DMS 273 treated with DMSO at 0.1 percent for 48 hours (cell line): ENCODE data around the gene MATCAP1.
A peak's percentile ranks its signal among the peaks of the same experiment; 100 is the strongest.

Source experiments
- DNase-seq: peaks from one replicate; lab custom pipeline; 2025; lab: John Stamatoyannopoulos, UW

The MATCAP1 gene

DNA sequence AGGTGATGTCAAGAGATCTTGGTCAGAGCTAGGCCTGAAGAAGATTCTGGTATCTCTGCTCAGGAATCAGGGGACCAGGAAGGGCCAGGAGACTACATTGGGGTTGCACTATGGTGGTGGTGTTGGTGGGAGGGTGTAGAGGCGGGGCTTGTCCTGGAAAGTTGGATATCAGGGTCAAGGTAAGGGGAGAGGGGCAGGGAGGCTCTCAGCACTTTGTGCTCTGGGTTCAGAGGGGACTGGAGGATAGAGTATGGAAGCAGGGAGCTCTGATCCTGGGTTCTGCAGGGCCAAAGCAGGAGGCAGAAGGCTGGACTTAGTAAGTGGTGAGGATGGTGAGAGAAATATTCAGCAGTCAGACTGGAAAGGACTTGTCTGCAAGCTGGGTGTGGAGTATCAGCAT lies 10.4 kb downstream of the MATCAP1 start:
- DNase-seq, result no peak

DNA sequence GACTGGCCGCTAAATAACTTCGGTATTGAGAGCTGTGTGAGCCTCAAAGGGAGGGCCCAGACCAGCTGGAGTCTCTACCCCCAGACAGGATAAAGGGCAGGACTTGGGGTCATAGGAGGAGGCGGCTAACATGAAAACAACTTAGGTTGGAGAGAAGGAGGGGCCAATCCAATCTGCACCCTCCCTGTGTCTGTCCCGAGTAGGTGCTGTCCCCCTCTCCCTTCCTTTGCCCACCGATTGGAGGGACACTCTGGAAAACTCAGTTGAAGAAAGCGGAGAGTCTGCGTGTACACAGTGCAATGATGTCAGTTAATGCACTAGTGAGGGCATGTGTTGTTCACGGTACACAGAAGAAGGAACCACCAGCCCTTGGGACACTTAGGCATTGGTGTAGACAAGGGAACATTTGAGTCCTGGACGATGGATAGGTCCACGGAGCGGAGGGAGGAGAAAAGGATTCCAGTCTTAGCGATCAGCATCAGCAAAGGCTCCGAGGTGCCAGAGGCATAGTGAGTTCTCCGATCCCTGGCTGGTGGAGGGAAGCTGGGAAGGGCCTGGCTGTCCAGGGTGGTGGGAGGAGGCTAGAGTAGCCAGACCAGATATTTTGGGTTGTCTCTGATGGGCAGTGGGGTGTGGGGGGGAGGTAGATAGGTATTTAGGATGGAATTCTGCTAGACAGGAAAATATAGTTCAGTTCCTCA lies 12.7 kb downstream of the MATCAP1 start:
- DNase-seq, result no peak

DNA sequence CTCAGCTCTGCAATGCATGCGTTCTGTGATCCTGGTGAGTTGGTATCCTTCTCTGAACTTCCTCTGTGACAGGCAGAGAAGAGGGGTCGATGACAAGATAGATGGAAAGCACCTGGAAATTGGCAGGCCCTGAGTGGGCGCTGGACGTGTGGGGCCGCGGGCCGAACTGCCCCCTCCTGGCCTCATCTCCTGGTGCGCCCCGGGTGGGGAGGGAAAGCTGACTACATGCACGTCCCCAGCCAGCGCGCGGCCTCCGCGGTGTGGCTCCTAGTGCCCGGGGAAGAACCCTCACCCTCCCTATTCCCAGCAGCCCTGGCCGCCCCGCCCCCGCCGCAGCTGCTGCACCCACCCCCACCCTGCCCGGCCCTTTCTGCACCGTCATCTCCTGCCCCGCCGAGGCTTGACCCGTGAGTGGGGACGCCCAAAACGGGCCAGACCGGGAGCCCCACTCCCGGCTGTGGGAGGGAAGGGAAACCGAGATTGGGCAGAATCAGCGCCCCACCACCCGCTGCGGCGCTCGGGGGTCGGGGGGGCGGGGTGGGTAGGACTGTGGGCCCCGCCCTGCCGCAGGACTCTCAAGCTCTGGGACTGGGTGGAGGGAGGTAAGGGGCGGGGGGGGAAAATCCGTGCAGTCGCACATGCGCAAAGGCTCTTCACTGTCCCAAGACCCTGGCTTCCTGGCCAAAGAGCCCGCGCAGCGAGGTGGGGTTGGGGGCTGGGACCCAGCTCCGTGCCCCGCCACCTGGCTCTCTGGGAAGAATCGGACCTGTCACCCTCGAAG lies 13.4 kb downstream of the MATCAP1 start, which contains the start of gene NOL3:
Gene NOL3 (plus strand): TSS at position 371 of the 781 bp plus-strand sequence.
- DNase-seq, result peak; percentile 80

DNA sequence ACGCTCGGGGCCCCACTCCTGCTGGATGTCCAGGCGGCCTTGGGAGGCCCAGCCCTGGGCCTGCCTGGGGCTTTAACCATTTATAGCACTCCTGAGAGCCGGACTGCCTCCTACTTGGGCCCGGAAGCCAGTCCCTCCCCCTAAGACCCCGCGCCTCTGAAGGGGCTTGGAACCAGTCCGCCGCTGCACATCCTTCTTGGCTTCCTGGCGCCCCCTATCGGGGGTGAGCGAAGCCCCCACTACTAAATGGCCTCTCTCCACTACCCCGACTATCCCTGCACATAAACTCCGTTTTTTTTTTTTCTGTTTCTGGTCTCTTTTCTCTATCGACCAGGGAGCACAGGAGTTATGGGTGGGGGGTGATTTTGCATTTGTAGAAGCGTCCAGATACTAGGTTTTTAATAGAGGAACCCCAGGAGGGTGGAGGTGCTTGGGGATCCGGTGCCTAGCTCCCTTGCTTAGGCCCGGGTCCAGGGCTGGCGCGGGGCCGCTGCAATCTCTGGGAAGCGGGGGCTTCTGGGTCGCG lies 14.1 kb downstream of the MATCAP1 start:
- no peak for DNase-seq

DNA sequence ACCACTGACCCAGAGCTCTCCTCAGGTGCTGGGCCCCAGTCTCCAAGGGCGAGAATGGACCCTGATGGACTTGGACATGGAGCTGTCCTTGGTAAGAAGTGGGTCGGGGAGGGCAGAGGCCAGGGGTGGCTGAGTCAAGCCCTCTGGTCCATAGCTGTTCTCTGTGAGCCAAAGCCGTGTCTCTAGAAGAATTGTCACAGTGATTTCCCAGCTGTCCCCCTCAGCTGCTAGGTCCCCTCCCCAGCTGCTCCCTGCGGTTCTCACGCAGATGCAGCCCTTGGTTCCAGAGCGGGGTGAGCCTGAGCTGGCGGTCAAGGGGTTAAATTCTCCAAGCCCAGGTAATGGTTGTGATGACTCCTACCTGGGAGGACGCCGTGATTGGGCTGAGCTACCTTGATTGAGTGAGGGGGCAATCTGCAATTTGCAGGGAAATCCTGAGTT lies 14.7 kb downstream of the MATCAP1 start:
- no peak for DNase-seq

DNA sequence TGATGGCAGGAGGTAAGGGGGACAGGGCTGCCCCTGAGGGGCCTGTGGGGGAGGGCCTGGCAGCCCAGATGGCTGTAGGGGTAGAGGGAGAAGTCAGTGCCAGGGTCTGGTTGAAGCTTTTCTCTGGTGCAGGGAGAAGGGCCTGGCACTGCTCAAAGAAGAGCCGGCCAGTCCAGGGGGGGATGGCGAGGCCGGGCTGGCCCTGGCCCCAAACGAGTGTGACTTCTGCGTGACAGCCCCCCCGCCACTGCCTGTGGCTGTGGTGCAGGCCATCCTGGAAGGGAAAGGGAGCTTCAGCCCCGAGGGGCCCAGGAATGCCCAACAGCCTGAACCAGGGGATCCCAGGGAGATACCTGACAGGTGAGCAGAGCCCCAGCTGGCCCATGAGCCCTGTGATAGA lies 16.2 kb downstream of the MATCAP1 start:
- no peak for DNase-seq

DNA sequence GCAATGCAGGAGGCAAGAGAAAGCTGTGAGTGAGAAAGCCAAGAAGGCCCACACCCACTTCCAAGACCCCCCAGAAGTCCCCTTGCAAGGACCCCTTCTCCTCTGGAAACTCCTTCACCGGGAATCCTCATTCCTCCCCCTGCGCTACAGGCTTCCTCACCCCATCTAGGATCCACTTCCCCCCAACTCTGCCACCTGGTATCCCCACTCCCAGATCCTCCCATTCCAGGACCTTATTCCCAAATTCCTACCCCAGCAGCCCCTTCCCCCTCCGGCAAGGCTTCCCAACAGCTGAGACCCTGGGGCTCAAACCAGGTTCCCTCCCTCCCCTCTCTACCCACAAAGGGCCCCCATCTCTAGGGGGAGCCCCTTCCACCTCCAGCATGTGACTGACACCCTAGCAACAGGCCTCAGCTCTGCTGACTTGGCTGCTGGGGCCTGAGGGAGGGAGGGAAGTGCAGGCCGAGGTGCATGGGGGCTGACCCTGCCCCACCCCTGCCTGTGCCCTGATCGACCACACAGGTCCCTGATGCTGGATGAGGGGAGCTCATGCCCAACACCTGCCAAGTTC lies 17.1 kb downstream of the MATCAP1 start:
- DNase-seq, result no peak

DNA sequence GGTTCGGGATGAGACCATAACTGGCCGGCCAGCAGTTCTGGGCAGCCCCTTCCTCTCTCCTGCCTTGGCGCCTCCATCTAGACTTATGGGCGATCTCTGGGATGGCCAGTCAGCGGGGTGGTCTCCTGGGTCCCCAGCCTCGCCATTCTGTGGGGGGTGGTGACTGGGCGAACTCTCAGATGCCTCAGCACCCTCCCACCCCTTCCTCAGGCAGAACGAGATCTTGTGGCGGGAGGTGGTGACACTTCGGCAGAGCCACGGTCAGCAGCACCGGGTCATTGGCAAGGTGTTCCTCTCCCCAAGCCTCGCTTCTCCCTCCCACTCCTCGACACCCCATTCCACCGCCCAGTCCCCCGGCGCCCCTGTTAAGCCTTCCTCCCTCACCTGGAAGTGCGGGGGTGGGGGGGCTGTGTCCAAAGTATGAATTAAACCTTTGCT lies 17.6 kb downstream of the MATCAP1 start:
- no peak for DNase-seq

DNA sequence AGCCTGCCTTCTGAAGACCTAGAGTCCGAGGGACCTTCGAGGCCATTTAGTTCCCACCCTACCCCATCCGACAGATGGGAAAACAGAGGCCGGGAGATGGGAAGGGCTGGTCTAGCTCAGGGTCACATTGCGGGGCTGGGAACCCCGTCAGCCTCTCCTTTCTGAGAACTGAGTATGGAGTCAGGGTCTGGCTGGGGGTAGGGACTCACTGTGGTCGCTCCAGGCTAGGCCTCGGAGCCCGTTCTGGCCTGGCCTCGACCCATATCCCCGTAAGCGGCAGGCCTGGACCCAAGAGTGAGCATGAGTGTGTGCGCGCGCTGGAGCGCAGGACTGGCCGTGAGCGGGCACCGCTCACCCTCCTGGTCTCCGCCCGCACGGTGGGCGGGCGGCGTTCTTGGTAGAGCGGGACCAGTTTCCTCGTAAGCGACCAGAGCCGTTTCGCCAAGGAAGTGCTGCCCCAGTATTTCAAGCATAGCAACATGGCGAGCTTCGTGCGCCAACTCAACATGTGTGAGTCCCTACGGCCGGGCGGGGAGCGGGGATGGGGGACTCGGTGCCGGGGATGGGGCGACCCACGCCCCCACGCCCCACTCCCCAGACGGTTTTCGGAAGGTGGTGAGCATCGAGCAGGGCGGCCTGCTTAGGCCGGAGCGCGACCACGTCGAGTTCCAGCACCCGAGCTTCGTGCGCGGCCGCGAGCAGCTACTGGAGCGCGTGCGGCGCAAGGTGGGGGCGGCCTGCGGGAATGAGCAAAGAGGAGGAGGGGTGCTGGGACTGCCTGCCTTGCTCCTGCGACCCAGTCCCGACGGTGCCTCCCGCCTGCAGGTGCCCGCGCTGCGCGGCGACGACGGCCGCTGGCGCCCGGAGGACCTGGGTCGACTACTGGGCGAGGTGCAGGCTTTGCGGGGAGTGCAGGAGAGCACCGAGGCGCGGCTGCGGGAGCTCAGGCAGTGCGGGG lies 18.4 kb downstream of the MATCAP1 start:
- no peak for DNase-seq

DNA sequence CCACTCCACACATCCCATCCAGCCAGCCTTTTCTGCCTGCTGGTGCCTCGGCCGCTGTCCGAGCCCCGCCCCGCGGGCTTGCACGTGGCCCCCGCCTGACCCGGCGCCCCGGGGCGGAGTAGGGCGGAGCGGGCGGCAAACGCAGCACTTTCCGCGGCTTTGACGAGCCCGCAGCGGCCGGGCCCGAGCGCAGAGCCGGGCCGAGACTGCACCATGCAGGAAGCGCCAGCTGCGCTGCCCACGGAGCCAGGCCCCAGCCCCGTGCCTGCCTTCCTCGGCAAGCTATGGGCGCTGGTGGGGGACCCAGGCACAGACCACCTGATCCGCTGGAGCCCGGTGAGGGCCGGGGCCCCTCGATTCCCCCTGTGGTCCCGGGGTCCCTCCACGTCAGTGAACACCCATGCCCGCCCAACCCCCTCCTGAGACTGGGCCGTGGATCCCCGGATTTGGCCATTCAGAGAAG lies 19.1 kb downstream of the MATCAP1 start, which contains the start of gene HSF4:
Gene HSF4 (plus strand): TSS at position 147 of the 463 bp plus-strand sequence. CDS start 67 bp downstream, at position 214.
- DNase-seq, result no peak

DNA sequence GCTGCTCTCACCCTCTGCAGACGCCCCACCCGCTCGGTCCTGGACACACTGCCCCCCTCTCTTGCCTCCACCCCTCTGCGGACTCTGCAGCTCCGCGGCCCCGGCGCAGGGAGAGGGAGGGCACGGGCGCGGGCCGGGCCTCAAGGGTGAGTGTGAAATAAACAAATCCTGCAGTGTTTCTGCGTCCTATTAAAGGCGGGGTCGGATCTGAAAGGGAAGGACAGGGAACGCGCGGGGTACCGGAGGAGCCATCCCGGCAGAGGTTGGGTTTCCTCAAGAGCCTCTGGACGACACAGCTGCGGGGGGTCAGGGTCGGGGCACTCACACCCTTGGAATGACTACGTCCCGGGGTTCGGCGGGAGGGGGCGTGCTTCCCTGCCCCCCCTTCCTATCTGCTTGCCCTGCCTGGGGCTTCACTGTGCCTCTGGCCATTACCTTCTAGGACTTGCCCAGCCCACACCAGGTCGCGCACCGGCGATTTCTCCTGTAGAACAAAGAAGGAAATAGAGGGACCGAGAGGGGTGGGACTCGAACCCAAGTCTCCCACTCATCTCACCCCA lies 19.7 kb downstream of the MATCAP1 start:
- DNase-seq, result no peak

DNA sequence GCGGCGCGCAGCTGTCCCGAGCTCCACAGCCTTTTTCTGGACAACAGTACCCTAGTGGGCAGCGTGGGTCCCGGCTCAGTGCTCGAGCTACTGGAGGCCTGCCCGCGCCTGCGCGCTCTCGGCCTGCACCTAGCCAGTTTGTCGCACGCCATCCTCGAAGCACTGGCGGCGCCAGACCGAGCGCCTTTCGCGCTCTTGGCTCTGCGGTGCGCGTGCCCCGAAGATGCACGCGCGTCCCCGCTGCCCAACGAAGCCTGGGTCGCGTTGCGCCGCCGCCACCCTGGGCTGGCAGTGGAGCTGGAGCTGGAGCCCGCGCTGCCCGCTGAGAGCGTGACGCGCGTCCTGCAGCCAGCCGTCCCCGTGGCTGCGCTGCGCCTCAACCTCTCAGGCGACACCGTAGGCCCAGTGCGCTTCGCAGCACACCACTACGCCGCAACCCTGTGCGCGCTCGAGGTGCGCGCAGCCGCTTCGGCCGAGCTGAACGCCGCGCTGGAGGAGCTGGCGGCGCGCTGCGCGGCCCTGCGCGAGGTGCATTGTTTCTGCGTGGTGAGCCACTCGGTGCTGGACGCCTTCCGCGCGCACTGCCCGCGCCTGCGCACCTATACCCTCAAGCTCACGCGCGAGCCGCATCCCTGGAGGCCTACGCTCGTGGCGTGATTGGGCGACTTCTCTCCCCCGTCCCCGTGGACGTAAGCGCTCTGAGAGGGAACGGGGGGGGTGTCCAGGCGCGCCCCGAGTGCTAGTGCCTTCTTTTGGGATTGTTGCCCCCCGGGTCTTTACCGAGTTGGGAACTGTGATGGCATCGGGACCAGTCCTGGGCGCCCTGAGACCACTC lies 20.4 kb downstream of the MATCAP1 start:
- no peak for DNase-seq

DNA sequence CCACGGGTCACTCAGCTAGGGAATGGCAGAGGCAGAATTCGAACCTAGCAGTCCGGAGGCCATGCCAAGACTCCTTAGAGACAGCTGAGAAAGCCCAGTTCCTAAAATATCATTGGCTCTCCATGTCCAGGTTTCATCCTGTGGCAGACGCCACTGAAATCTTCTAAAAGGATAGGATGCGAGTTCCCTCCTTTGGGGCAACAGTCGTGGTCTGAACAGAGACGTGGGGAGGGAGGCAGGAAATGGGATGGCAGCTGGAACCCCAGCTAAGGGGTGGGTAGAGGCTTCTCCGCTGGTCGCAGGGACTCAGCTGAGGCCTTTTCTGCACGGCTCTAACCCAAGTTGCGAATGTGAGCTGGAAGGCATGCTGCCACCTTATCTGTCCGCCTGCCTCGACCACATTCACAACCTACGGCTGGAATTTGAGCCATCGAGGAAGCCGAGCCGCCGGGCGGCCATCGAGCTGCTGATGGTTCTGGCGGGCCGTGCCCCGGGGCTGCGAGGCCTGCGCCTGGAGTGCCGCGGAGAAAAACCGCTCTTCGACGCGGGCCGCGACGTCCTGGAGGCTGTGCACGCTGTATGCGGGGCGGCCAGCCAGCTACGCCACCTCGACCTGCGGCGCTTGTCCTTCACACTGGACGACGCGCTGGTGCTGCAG lies 21.1 kb downstream of the MATCAP1 start:
- no peak for DNase-seq

DNA sequence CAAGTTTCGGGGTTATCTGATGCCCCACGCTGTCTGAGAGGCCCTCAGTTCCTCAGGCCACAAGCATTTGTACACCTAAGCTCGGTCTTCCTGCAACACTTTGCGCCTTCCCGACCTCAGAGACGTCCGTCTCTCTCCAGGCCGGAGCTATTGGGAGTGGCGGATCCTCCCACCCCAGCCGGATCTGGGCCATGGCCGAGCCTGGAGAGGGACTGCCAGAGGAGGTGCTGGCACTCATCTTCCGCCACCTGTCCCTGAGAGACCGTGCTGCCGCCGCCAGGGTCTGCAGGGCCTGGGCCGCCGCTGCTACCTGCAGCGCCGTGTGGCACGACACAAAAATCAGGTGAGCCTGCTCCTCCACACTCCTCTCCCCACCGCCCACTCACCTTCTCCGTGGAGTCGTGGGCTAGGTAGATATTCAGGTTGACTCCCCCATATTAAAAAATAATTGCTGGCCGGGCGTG lies 22.1 kb downstream of the MATCAP1 start:
- no peak for DNase-seq

DNA sequence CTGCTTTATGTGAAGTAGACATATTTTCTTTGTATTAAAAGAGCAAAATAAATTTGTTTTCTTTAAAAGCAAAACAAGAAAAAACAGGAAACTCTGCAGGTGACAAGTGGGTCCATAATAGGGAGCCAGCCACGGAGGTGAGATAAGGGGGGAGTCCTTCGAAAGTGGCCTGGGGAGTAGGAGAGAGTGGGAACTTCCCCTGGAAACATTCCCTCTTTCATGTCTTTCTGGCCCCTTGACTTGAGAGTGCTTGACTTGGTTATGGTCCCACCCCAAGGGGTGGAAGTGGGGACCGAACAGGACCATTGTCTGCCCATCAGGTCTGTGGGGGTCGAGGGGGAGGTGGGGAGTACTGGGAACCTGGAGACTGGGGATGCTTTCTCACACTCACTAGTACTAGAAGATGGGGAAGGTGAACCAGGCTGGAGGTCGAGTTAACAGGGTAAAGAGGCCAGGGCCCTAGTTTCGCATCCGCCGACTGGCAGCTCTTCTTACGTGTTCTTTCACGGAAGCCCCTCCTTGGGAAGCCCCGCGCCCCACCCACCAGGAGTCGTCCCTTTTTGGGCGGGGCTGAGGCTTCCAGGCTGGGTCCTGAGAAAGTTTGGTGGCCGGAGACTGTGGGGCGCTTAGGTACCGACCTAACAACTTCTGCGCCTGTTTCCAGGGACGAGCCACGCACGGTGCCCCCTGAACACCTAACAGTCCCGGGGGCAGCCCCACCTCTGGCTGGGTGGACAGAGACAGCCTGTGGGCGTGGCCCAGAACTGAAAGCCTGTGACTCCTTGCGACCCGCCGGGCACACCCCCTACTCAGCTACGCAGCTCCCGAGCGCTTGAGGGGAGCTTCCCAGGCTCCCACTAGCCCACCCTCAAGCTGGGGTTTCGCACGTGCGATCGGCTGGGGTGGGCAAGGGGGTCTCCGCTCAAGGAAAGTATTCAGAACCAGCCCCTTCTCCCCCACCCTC lies 24.8 kb downstream of the MATCAP1 start:
- no peak for DNase-seq

DNA sequence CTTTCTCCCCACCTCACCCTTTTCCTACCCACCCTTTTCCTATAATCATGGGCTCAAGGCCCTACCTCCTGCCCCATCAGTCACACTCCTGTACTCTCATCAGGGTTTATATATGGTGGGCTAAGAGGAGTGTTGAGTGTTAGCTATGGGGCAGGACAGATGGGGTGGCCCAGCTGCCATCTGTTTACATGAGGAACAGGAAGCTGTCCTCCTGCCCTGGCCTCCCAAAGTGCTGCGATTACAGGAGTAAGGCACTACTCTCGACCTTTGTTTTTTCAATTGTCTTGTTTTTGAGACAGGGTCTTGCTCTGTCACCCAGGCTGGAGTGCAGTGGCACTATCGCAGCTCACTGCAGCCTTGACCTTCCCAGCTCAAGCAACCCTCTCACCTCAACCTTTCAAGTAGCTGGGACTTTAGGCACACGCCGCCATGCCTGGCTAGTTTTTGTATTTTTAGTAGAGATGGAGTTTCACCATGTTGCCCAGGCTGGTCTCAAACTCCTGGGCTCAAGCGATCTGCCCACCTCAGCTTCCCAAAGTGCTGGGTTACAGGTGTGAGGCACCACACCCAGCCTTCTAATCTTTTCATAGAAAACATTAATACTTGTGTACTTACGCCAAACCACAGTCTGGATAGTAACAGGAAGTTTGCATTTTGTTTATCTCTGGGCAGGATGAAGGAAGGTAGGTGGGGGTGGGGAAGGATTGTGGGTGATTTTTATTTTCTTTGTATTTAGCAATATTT lies 25.7 kb downstream of the MATCAP1 start:
- DNase-seq, result peak; percentile 22

DNA sequence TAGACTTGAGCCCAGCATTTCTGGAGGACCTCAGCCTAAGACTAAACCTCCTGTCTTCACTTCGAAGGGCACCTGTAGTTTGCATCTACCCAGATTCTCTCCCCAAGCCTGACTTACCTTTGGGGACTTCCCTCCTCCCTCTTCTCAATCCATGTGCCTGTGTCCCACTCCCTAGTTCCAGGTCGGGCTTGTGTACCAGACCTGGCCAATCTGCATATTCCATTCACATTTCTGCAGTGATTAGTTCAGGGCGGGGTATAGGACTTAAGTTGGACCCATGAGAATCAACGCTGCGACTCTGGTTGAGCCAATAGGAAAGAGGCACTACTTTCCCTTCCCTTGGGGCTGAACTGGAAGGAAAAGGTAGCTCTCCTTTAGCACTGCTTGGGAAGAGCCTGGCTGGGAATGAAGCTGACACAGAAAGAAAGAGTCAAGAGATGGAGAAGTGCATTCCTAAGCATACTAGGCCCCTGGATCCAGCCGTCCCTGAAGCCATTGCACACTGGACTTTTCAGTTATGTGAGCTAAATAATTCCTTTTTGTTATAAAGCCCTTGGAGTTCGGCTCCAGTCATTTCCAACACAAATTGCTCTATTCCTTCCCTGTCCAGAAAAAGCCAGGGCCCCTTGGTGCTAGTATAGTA lies 26.5 kb downstream of the MATCAP1 start:
- no peak for DNase-seq
